ENCODE measurements around the gene CTSL. TPM values are rescaled to one million over a fixed set of nuclear protein-coding genes. Genes with fewer than 3 reads are reported as not detected.
"Not testable (repeated sequence)": the region's sequence is repeated elsewhere in the genome, so short reads cannot be mapped to it uniquely, and the experiment has no call there.

Gene CTSL
- polyA plus RNA-seq, 3 donors from 2014 or later = 0.49 TPM; not detected in 2

DNA sequence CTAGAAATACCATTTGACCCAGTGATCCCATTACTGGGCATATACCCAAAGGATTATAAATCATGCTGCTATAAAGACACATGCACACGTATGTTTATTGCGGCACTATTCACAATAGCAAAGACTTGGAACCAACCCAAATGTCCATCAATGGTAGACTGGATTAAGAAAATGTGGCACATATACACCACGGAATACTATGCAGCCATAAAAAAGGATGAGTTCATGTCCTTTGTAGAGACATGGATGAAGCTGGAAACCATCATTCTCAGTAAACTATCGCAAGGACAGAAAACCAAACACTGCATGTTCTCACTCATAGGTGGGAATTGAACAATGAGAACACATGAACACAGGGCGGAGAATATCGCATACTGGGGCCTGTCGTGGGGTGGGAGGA is 18.3 kb downstream of the CTSL start:
- H3K9me3 Mint-ChIP-seq = peaks cover 0 to 10% (median 4%) of the 10 kb centered on the region in 6 donors
- H3K4me3 Mint-ChIP-seq; H3K4me1 Mint-ChIP-seq; H3K27ac Mint-ChIP-seq; DNase-seq; H3K36me3 Mint-ChIP-seq; H3K27me3 Mint-ChIP-seq (ENCODE audit: low read depth in 3 of 3): not testable (repeated sequence)

DNA sequence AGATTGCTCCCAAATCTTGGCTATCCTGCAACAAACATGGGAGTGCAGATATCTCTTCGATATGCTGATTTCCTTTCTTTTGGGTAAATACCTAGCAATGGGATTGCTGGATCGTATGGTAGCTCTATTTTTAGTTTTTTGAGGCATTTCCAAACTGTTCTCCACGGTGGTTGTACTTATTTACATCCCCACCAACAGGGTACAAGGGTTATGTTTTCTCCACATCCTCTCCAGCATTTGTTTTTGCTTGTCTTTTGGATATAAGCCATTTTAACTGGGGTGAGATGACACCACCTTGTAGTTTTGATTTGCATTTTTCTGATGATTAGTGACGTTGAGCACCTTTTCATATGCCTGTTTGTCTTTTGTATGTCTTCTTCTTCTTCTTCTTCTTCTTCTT is 20.3 kb downstream of the CTSL start:
- no peak overlapping the region for H3K27ac Mint-ChIP-seq
- H3K4me3 Mint-ChIP-seq = no peak overlapping the region
- DNase-seq = no peak
- no peaks in the 10 kb centered on the region for H3K36me3 Mint-ChIP-seq
- peaks cover 0 to 10% (median 4%) of the 10 kb centered on the region in 6 donors for H3K9me3 Mint-ChIP-seq
- H3K27me3 Mint-ChIP-seq (ENCODE audit: low read depth in 3 of 3) = peaks cover 0 to 7% (median 6%) of the 10 kb centered on the region in 3 donors
- no peaks in the 10 kb centered on the region for H3K4me1 Mint-ChIP-seq

DNA sequence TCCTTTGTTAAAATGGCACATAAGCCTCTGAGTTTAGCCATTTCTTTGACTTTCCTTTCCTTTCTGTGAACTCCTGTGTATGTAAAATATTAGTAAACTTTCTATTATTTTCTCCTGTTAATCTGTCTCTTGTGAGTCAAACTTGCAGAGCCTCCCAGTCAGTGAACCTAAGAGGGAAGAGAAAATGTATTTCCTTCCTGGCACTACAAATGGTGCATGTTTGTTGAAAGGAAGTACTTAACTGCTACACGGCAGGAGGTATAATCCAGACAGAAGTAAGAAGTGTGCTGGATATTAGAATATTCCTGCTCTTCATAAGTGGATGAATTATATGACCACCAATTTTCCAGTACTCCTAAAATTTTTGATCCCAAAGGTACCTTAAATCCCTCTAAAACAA is 23.0 kb downstream of the CTSL start:
- H3K4me3 Mint-ChIP-seq = no peak overlapping the region
- H3K27me3 Mint-ChIP-seq (ENCODE audit: low read depth in 3 of 3) = peaks cover 0 to 7% (median 4%) of the 10 kb centered on the region in 3 donors
- H3K9me3 Mint-ChIP-seq = peaks cover 0 to 6% (median 2%) of the 10 kb centered on the region in 6 donors
- H3K36me3 Mint-ChIP-seq = no peaks in the 10 kb centered on the region
- no peak for DNase-seq
- H3K4me1 Mint-ChIP-seq = no peaks in the 10 kb centered on the region
- H3K27ac Mint-ChIP-seq = no peak overlapping the region

DNA sequence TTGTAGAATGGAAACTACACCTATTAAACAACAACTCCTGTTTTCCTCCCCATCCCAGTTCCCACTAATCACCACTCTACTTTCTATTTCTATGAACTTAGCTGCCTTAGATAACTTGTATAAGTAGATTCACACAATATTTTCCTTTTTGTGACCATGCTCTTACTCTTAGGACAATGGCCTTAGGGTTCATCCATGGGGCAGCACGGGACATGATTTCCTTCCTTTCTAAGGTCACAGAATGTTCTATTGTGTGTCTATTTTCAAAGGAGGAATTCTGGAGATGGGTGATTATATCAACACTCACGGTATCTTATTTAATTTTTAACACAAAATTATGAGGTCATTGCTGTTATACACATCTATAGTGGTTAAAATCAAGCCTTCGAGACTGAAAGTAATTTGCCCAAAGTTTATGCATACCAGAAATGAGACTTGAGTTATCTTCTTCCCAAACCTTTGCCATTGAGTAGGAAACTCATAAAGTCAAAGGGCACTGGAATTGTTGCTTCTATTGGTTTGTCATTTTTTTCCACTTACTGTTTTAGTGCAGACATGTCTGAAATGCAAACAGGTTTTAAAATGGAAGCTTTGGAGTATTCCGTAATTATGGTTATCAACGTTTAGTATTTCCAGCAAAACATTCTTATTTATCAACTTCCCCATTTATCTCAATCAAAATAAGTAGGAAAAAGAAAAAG is 23.6 kb downstream of the CTSL start:
- Mint-ChIP-seq H3K36me3 (no peaks in the 10 kb centered on the region), H3K9me3 (peaks cover 0 to 6% (median 0%) of the 10 kb centered on the region in 6 donors), H3K27ac (no peak overlapping the region), H3K27me3 (ENCODE audit: low read depth in 3 of 3) (peaks cover 2 to 7% (median 4%) of the 10 kb centered on the region in 3 donors), H3K4me3 (no peak overlapping the region), H3K4me1 (no peaks in the 10 kb centered on the region)
- no peak for DNase-seq

DNA sequence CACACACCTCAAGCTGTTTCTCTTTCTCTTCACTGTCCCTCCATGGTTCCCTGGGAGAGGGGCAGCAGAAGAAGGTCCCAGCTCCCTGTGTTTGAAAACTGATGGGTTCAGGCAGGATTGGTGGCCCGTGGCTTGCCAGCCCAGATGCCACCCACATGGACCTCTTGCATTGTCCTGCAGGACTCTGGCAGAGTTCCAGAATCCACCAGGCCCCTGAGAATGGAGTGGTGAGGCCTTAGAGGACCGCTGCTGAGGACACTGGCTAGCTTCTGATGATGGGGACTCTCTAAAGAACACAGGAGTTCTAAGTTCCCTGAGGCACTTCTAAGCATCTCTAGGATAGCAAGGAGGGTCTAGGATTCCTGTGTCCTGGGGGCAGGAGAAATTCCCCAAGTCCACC is 24.8 kb downstream of the CTSL start:
- H3K27ac Mint-ChIP-seq = no peak overlapping the region
- no peak overlapping the region for H3K4me3 Mint-ChIP-seq
- H3K4me1 Mint-ChIP-seq = no peaks in the 10 kb centered on the region
- H3K27me3 Mint-ChIP-seq (ENCODE audit: low read depth in 3 of 3) = peaks cover 6 to 9% (median 8%) of the 10 kb centered on the region in 3 donors
- no peaks in the 10 kb centered on the region for H3K36me3 Mint-ChIP-seq
- no peak for DNase-seq
- H3K9me3 Mint-ChIP-seq = peaks cover 0 to 6% (median 0%) of the 10 kb centered on the region in 6 donors

DNA sequence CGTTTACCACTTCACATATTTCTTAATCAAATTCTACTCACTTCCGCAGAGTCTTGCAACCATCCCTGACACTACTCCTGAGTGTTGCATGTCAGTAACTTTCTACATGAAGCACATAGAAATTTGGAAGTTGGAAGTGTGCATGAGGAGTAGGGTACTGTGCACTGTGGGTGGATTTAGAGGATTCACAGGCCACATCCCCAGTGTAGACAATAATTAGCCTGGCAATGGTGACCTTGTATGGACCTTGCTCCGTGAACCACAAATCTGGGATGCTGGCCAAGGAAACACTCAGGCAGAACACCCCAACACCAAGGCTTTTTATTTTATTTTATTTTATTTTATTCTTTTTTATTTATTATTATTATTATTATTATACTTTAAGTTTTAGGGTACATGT is 25.5 kb downstream of the CTSL start:
- DNase-seq = no peak
- peaks cover 6 to 10% (median 6%) of the 10 kb centered on the region in 3 donors for H3K27me3 Mint-ChIP-seq (ENCODE audit: low read depth in 3 of 3)
- H3K9me3 Mint-ChIP-seq = peaks cover 0 to 6% (median 0%) of the 10 kb centered on the region in 6 donors
- no peaks in the 10 kb centered on the region for H3K36me3 Mint-ChIP-seq
- H3K4me3 Mint-ChIP-seq = no peak overlapping the region
- no peaks in the 10 kb centered on the region for H3K4me1 Mint-ChIP-seq
- no peak overlapping the region for H3K27ac Mint-ChIP-seq

DNA sequence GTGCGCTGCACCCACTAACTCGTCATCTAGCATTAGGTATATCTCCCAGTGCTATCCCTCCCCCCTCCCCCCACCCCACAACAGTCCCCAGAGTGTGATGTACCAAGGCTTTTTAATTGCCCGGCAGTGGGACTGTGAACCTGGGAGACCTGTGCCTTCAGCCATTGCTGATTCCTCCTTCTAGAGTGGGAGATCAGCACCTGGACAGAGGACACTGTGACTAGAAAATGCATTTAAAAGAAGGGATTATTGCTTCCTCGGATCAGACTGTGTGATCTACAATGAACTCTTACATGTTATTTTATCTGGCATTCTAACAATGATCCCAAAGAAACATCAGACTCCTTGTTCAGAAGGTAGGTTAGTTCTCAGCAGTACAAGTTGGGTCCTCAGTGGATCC is 25.9 kb downstream of the CTSL start:
- Mint-ChIP-seq H3K4me3 (no peak overlapping the region), H3K27ac (no peak overlapping the region), H3K27me3 (ENCODE audit: low read depth in 3 of 3) (peaks cover 6 to 14% (median 6%) of the 10 kb centered on the region in 3 donors), H3K36me3 (no peaks in the 10 kb centered on the region), H3K4me1 (no peaks in the 10 kb centered on the region), H3K9me3 (peaks cover 0 to 6% (median 0%) of the 10 kb centered on the region in 6 donors)
- no peak for DNase-seq

DNA sequence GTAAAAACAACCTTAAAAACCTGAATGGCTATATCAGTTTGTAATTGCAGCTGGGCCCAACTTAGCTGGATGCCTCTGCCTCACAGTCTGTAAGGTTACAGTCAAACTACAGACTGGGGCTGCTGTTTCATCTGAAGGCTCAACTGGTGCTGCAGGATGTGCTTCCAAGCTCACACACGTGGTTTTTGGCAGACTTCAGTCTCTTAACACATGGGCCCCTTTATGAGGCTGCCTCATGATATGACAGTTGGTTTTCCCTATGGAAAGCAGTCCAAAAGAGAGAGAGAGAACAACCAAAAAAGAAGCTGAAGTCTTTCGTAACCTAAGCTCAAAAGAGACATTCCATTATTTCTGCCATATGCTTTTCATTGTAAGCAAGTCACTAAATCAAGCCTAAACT is 27.4 kb downstream of the CTSL start:
- DNase-seq = no peak
- Mint-ChIP-seq H3K9me3 (peaks cover 0 to 6% (median 0%) of the 10 kb centered on the region in 6 donors), H3K27me3 (ENCODE audit: low read depth in 3 of 3) (peaks cover 6 to 17% (median 6%) of the 10 kb centered on the region in 3 donors), H3K4me3 (no peak overlapping the region), H3K36me3 (no peaks in the 10 kb centered on the region), H3K27ac (no peak overlapping the region), H3K4me1 (no peaks in the 10 kb centered on the region)

DNA sequence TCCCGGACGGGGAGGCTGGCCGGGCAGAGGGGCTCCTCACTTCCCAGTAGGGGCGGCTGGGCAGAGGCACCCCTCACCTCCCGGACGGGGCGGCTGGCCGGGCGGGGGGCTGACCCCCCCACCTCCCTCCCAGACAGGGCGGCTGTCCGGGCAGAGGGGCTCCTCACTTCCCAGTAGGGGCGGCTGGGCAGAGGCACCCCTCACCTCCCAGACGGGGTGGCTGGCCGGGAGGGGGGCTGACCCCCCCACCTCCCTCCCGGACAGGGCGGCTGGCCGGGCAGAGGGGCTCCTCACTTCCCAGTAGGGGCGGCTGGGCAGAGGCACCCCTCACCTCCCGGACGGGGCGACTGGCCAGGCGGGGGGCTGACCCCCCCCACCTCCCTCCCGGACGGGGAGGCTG is 32.4 kb downstream of the CTSL start:
- not testable (repeated sequence) for DNase-seq, H3K36me3 Mint-ChIP-seq, H3K27ac Mint-ChIP-seq, H3K9me3 Mint-ChIP-seq, H3K4me1 Mint-ChIP-seq, H3K4me3 Mint-ChIP-seq
- H3K27me3 Mint-ChIP-seq (ENCODE audit: low read depth in 3 of 3) = peaks cover 1 to 13% (median 8%) of the 10 kb centered on the region in 3 donors

DNA sequence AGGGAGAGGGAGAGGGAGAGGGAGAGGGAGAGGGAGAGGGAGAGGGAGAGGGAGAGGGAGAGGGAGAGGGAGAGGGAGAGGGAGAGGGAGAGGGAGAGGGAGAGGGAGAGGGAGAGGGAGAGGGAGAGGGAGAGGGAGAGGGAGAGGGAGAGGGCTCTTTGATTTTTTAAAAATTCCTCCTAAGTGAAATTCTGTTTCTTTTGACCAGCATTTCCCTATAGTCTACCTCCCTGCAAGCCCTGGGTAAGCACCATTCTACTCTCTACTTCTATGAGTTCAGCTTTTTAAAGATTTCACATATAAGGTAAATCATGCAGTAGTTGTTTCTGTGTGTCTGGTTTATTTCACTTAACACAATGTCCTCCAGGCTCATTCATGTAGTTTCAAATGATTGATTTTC is 34.1 kb downstream of the CTSL start:
- not testable (repeated sequence) for H3K4me3 Mint-ChIP-seq, H3K4me1 Mint-ChIP-seq, H3K27ac Mint-ChIP-seq, DNase-seq, H3K9me3 Mint-ChIP-seq, H3K36me3 Mint-ChIP-seq
- H3K27me3 Mint-ChIP-seq (ENCODE audit: low read depth in 3 of 3) = peaks cover 0 to 14% (median 4%) of the 10 kb centered on the region in 3 donors

DNA sequence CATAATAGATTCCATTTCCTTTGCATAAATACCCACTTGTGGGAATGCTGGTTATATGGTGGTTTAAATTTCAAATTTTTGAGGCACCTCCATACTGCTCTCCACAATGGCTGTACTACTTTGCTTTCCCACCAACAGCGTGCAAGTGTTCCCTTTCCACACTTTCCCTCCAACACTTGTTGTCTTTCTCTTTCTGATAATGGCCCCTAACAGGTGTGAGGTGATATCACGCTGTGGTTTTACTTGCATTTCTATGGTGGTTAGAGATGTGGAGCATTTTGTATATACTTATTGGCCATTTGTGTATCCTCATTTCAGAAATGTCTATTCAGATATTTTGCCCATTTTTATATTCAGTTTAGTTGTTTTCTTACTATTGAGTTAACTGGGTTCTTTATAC is 34.6 kb downstream of the CTSL start:
- H3K27ac Mint-ChIP-seq = no peak overlapping the region
- peaks cover 0 to 9% (median 0%) of the 10 kb centered on the region in 6 donors for H3K9me3 Mint-ChIP-seq
- peaks cover 0 to 12% (median 2%) of the 10 kb centered on the region in 3 donors for H3K27me3 Mint-ChIP-seq (ENCODE audit: low read depth in 3 of 3)
- H3K4me1 Mint-ChIP-seq = no peaks in the 10 kb centered on the region
- DNase-seq = no peak
- no peaks in the 10 kb centered on the region for H3K36me3 Mint-ChIP-seq
- H3K4me3 Mint-ChIP-seq = no peak overlapping the region

DNA sequence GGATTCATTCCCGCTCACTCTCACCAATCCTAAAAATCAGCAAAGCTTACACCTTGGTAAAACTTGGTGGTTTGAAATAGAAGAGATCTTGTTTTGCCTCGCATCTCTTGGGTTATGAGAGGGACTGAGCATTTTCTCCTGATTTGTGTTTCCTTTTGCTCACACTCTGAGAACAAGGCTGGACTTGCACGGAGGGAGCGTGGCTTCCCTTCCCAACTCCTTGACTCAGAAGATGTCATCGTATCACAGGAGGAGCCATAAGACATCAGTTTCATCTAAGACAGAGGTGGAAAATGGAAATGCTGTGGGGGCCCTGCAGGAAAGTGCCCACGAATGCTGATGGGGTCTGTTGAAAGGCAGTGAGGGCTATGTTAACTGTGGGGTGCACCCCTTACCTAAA is 37.4 kb downstream of the CTSL start:
- H3K9me3 Mint-ChIP-seq = peaks cover 0 to 9% (median 0%) of the 10 kb centered on the region in 6 donors
- peaks cover 2 to 6% (median 2%) of the 10 kb centered on the region in 3 donors for H3K27me3 Mint-ChIP-seq (ENCODE audit: low read depth in 3 of 3)
- no peaks in the 10 kb centered on the region for H3K4me1 Mint-ChIP-seq
- H3K36me3 Mint-ChIP-seq = no peaks in the 10 kb centered on the region
- no peak overlapping the region for H3K27ac Mint-ChIP-seq
- H3K4me3 Mint-ChIP-seq = no peak overlapping the region
- no peak for DNase-seq

DNA sequence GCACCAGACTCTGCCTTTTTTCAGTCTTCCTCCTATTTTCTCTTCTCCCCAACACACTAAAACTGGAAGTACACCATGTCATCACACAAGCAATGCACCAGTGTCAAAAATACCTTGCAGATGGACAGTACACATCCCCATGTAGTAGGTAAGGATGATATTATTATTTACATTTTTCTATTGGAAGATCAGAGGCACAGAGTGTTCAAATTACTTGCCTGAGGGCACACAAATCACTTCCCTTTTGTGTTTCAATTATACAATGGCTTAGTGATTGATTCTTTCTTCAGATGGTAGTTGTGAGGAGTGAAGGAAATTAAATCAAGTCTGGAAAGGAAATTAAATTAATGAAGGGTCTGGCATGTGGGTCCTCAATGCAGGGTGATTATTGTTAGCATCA is 39.6 kb downstream of the CTSL start:
- H3K4me1 Mint-ChIP-seq = no peaks in the 10 kb centered on the region
- no peak overlapping the region for H3K27ac Mint-ChIP-seq
- H3K36me3 Mint-ChIP-seq = no peaks in the 10 kb centered on the region
- peaks cover 2 to 11% (median 2%) of the 10 kb centered on the region in 3 donors for H3K27me3 Mint-ChIP-seq (ENCODE audit: low read depth in 3 of 3)
- no peak for DNase-seq
- H3K4me3 Mint-ChIP-seq = no peak overlapping the region
- H3K9me3 Mint-ChIP-seq = peaks cover 0 to 7% (median 0%) of the 10 kb centered on the region in 6 donors

DNA sequence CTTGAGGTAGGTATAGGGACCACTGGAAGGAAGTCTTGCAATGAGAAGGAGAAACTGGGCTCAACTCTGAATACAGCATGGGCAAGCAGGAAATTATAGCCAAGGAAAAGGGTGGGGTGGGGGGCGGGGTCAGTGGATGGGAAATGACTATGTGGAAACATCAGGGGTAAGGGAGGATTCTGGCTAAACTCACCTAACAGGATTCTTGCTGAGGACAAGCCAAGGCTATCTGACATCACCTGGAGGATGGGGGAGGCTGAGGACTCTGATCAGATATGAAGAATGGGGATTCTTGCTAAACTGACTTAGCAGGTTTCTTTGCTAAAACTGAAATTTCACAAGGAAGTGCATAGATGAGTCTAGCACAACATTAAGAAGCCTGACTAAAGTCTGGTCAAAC is 40.8 kb downstream of the CTSL start:
- no peak for DNase-seq
- Mint-ChIP-seq H3K9me3 (peaks cover 0 to 2% (median 0%) of the 10 kb centered on the region in 6 donors), H3K4me3 (no peak overlapping the region), H3K36me3 (no peaks in the 10 kb centered on the region), H3K27me3 (ENCODE audit: low read depth in 3 of 3) (peaks cover 3 to 14% (median 5%) of the 10 kb centered on the region in 3 donors), H3K27ac (no peak overlapping the region), H3K4me1 (no peaks in the 10 kb centered on the region)
